Smooth muscle cell of trachea (primary cell): ENCODE data around the gene RNF175. TPM values are rescaled to one million over a fixed set of nuclear protein-coding genes. Genes with fewer than 3 reads are reported as not detected.

Experiments
- total RNA-seq: library from RNA; depleted of rRNA; stranded (reverse); fragments of >200 nt; gene quantifications from 2 replicates; pipeline ENCODE4 v1.2.1, GENCODE V29; 2014

The RNF175 gene
- under 0.01 and 0.50 TPM in 2 replicates for total RNA-seq

DNA sequence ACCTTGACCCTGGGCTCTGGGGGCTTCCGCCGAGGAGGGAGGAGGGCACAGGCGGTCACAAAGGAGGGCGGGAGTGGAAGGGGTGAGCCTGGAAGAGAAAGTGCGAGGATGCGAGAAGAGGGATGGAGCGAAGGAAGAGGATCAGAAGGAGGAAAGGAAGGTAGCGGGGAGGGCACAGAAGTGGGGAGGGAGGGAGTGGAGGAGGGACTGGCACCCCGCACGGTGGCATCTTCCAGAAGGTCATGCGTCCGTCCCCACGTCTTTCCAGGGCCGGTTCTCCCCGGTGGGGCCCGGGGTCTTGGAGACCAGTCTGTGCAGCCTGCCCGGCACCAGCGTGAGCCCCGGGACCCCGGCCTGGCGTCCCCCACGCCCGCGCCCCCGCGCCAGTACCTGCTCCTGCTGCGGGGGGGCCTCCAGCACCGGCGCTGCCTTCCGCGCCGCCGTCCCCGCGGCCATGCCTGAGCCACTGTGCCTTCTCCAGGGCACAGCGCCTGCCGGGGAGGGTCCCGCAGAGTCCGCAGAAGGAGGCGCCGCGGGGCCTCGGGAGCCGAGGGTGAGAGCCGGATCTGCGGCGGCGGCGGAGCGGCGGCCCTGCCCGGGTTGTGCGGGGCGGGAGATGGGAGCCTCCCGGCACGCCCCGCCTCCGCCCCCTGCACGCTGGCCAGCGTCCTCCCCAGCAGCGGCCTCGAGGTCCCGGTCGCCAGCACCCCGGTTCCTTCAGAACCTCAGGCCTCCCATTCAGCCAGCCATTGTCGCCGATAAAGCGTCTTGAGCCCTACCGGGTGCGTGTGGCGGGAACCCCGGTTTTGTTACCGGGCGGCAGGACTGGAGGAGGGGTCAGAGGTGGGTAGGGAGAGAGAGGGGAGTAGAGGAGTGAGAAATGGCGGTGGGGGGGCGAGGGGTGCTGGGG, at the start of gene RNF175:
Gene RNF175 (minus strand): TSS at position 618 of the 910 bp plus-strand sequence. CDS start 162 bp downstream, at position 456.

GRCh38 chr4:153788413-153789276, 28.8 kb upstream of the RNF175 start, which contains the start of gene SFRP2:
TSS of gene SFRP2 (minus strand) at chr4:153789083. CDS start at chr4:153788835, 248 bp downstream.

DNA sequence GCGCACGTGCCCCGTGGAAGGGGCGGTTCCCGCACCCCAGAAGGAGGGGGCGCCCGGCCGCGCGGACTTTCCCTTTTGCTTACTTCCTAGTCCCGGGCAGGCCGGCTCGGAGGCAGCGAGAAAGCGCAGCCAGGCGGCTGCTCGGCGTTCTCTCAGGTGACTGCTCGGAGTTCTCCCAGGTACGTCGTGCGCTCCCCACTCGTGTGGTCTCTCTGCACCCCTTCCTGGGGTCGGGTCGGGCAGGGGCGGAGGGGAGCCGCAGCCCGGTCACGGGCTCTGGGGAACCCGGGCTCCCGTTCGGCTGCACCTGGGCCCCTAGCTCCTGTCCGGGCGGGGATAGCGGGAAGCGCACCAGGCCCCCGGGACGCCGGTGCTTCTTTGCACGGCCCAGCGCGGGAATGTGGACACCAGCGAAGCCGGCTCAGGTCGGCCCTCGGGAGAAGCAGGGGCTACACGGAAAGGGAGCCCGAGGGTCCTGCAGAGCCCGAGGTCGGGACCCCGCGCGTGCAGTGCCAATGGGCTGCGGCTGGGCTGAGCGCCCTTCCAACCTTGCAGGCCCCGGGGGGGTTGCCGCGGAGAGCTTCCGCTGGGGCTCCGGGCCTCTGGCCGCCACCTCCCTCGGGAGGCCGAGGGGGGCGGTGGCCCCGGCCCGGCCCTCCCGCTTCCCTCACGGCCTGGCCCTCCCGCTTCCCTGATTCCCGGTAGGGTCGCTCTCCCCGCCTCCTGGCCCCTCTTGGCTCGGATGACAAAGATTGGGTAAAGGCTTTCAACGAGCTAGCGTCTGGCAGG, 75.4 kb downstream of the RNF175 start, which contains the start of gene TLR2:
Gene TLR2 (plus strand): TSS at position 99 of the 789 bp plus-strand sequence. CDS start 18,628 bp downstream, outside the sequence.

Other genes starting within 250 kb of the RNF175 start
- gene TLR2, start 75.7 kb downstream of the RNF175 start, total RNA-seq = 0.50 and 0.58 TPM in 2 replicates
- not detected in 2 replicates for gene SFRP2, start 29.1 kb upstream of the RNF175 start, total RNA-seq